ENCODE measurements around the gene CROCC2.
A peak's percentile ranks its signal among the peaks of the same experiment; 100 is the strongest.

Gene CROCC2

DNA sequence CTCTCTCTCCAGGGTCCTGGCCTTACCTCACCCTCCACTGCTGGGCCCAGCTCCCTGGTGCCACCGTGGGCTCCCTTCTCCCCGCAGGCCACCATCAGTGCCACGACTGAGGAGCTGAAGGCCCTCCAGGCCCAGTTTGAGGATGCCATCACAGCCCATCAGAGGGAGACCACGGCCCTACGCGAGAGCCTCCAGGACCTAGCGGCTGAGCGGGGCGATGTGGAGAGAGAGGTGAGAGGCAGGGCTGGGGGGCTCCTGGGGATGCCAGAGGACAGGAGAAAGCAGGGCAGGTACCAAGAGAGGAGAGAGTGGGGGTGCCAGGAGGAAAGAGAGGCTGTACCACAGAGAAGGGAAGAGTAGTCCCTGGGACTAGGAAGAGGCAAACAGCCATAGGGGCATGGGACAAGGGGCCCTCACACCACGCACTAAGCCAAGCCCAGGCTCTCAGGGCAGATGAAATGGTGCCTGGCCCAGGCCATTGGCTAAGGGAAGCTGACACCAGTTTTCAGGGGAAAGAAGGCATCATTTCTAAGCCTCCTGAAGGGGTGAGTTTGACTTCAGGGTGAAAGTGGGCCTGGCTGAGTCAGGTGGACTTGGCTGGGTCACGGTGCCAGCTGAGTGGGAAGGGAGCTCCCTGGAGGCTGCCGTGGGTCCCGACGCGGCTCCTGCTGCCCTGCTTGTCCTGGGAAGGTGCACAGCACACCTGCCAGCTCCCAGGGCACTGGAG lies 53.2 kb downstream of the CROCC2 start:
- no peak for DNase-seq (ENCODE audit: low read depth)
- H3K9ac ChIP-seq (ENCODE audit: low read length): no peak overlapping the region
- H3K36me3 ChIP-seq (ENCODE audit: control insufficient read depth, insufficient read depth, low read length, severe bottlenecking): no peaks in the 10 kb centered on the region
- H3K9me3 ChIP-seq (ENCODE audit: control insufficient read depth, low read length): no peaks in the 10 kb centered on the region
- H3K27me3 ChIP-seq (replicated peaks; ENCODE audit: control insufficient read depth, insufficient read depth, low read length): peaks cover 3% of the 10 kb centered on the region
- H3K4me3 ChIP-seq (ENCODE audit: low read length): no peak overlapping the region
- H3K4me1 ChIP-seq (ENCODE audit: control insufficient read depth, insufficient read depth, low read length): peaks cover 39% of the 10 kb centered on the region

DNA sequence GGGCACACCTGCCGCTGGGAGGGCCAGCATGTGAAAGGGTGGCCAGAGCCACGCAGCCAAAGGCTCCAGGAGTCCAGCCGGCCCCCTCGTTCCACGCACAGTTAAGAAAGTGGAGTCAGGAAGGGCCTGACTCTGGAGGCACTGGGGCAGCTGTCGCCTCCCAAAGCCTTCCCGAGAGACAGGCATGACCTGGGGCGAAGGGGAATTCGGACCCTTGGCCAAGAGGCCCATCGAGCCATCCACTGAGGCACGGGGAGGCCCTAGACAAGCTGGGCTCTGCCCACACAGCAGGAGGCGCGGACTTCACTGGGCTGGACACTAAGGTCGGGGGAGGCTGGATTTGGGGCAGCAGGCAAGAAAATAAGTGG lies 53.8 kb downstream of the CROCC2 start:
- no peak for DNase-seq (ENCODE audit: low read depth)

DNA sequence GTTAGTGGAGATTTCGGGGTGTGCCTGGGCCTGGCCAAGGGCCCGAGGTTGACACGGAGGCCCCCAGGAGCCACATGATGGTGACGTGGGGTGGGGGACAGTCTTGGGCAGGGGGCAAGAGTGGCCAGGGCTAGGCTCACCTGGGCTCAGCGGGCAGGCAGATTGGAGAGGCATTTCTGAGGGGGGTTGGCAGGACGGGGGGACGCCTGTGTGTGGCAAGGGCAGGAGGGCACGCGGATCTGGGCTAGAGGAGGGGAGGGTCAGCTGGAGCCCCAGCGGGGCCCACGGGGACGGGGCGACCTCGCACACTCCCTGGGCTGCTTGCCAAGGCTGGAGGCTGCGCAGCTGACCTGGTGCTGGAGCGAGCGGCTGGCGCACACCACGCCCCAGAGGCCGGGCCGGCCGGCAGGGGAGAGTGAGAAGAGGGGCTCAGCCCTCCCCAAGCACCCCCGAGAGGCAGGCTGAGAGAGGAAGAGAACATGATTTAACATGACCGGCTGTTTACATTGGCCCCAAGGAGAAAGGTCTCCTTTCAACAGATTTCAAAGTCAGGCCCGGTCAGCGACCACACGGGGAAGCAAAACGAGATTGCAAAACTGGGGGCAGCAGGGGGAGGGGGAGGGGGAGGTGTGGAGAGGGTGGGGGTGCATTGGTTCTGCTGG lies 54.3 kb downstream of the CROCC2 start:
- DNase-seq (ENCODE audit: low read depth): peak; percentile 56
- H3K4me1 ChIP-seq (ENCODE audit: control insufficient read depth, insufficient read depth, low read length): peaks cover 39% of the 10 kb centered on the region
- H3K4me3 ChIP-seq (ENCODE audit: low read length): no peak overlapping the region

More for the DNA sequence above, 53.8 kb downstream of the CROCC2 start:
- H3K36me3 ChIP-seq (ENCODE audit: control insufficient read depth, insufficient read depth, low read length, severe bottlenecking): no peaks in the 10 kb centered on the region
- H3K4me1 ChIP-seq (ENCODE audit: control insufficient read depth, insufficient read depth, low read length): peaks cover 39% of the 10 kb centered on the region
- peak overlapping the region; percentile 27 for H3K9ac ChIP-seq (ENCODE audit: low read length)
- no peaks in the 10 kb centered on the region for H3K9me3 ChIP-seq (ENCODE audit: control insufficient read depth, low read length)
- peaks cover 3% of the 10 kb centered on the region for H3K27me3 ChIP-seq (replicated peaks; ENCODE audit: control insufficient read depth, insufficient read depth, low read length)
- H3K4me3 ChIP-seq (ENCODE audit: low read length): no peak overlapping the region

DNA sequence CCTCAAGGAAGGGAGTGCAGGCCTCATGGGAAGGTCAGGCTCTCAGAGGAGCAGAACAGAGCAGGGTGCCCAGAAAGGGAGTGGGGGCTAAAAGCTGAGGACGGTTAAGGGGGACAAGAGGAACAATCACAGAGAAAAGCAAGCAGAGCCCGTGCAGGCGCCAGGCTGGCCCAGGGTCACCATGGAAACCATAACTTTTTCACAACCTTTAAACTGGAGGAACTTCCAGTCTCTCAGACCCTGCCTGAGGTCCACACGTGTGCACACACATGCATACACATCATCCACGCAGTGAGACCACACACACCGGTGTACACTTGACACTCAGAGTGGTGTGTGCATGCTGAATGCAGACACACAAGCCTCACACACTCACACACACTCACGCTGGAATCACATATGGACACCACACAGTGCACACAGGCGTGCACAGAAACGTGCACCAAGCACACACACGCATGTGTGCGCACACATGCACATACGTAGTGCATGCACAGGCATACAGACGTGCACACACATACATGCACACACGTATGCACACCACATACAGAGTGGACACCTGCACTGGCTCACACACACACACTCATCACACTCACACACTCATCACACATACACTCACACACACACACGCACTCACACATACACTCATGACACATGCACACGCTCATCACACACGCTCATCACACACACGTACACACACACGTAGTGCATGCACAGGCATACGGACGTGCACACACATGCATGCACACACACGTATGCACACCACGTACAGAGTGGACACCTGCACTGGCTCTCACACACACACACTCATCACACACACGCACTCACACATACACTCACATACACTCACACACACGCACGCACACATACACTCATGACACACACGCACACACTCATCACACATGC lies 55.1 kb downstream of the CROCC2 start:
- peaks cover 39% of the 10 kb centered on the region for H3K4me1 ChIP-seq (ENCODE audit: control insufficient read depth, insufficient read depth, low read length)
- no peaks in the 10 kb centered on the region for H3K9me3 ChIP-seq (ENCODE audit: control insufficient read depth, low read length)
- no peaks in the 10 kb centered on the region for H3K36me3 ChIP-seq (ENCODE audit: control insufficient read depth, insufficient read depth, low read length, severe bottlenecking)
- peak overlapping the region; percentile 1 for H3K9ac ChIP-seq (ENCODE audit: low read length)
- peak; percentile 23 for DNase-seq (ENCODE audit: low read depth)
- peaks cover 3% of the 10 kb centered on the region for H3K27me3 ChIP-seq (replicated peaks; ENCODE audit: control insufficient read depth, insufficient read depth, low read length)
- H3K4me3 ChIP-seq (ENCODE audit: low read length): no peak overlapping the region

More for the DNA sequence above, 54.3 kb downstream of the CROCC2 start:
- Histone ChIP-seq H3K9me3 (ENCODE audit: control insufficient read depth, low read length) (no peaks in the 10 kb centered on the region), H3K36me3 (ENCODE audit: control insufficient read depth, insufficient read depth, low read length, severe bottlenecking) (no peaks in the 10 kb centered on the region), H3K27me3 (replicated peaks; ENCODE audit: control insufficient read depth, insufficient read depth, low read length) (peaks cover 3% of the 10 kb centered on the region), H3K9ac (ENCODE audit: low read length) (peak overlapping the region; percentile 27)

DNA sequence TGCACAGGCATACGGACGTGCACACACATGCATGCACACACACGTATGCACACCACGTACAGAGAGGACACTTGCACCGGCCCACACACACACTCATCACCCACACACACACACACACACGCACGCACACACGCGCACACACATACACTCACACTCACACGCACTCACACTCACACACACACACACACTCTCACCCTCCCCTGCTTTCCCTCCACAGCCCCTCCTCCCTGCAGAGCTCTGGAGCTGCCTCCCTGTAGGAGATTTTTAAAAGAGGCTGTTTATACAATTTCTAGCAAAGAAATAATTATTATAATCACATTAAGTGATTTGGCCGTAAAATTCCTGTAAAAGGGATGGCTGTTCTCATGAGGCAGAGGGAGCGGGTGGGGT lies 55.8 kb downstream of the CROCC2 start:
- peak overlapping the region; percentile 61 for H3K9ac ChIP-seq (ENCODE audit: low read length)
- peaks cover 3% of the 10 kb centered on the region for H3K27me3 ChIP-seq (replicated peaks; ENCODE audit: control insufficient read depth, insufficient read depth, low read length)
- H3K4me3 ChIP-seq (ENCODE audit: low read length): no peak overlapping the region
- no peak for DNase-seq (ENCODE audit: low read depth)
- H3K9me3 ChIP-seq (ENCODE audit: control insufficient read depth, low read length): no peaks in the 10 kb centered on the region
- H3K4me1 ChIP-seq (ENCODE audit: control insufficient read depth, insufficient read depth, low read length): peaks cover 39% of the 10 kb centered on the region
- no peaks in the 10 kb centered on the region for H3K36me3 ChIP-seq (ENCODE audit: control insufficient read depth, insufficient read depth, low read length, severe bottlenecking)

DNA sequence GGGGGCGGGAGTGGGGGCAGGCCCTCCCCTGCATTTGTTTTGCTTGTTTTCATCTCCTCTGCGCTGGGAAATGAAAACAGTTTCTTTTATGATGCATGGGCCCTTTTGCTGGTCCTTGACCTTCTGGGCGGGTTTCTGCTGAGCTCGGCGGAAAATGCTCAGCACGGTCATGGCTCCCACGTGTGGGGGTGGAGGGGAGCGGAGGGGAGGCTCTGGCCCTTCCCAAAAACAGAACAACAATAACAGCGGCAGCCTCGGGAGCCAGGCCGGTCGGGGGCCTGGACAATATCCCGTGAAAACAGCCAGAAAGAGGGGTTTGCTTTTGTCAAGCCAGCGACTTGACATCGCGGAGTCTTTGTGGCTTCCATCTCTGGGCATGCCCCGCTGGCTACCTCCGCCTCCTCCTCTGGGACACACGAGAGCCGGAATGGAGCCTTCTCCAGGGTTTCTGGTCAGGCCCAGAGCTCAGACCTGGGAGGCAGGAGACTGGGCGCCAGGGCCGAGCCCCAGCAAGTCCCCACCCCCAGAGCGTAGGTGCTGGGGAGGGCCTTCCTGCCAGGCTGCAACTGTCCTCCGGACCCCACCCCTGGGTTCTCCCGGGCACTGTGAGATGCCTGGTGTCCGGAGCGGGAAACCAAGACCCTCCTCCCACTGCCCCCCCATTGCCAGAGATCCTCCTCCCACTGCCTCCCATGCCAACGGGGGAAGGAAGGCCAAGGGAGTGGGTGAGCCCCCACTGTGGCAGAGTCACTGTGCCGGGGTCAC lies 56.3 kb downstream of the CROCC2 start:
- H3K36me3 ChIP-seq (ENCODE audit: control insufficient read depth, insufficient read depth, low read length, severe bottlenecking): no peaks in the 10 kb centered on the region
- H3K4me1 ChIP-seq (ENCODE audit: control insufficient read depth, insufficient read depth, low read length): peaks cover 39% of the 10 kb centered on the region
- H3K27me3 ChIP-seq (replicated peaks; ENCODE audit: control insufficient read depth, insufficient read depth, low read length): peaks cover 3% of the 10 kb centered on the region
- H3K4me3 ChIP-seq (ENCODE audit: low read length): no peak overlapping the region
- H3K9me3 ChIP-seq (ENCODE audit: control insufficient read depth, low read length): no peaks in the 10 kb centered on the region
- peak; percentile 20 for DNase-seq (ENCODE audit: low read depth)
- peak overlapping the region; percentile 68 for H3K9ac ChIP-seq (ENCODE audit: low read length)

DNA sequence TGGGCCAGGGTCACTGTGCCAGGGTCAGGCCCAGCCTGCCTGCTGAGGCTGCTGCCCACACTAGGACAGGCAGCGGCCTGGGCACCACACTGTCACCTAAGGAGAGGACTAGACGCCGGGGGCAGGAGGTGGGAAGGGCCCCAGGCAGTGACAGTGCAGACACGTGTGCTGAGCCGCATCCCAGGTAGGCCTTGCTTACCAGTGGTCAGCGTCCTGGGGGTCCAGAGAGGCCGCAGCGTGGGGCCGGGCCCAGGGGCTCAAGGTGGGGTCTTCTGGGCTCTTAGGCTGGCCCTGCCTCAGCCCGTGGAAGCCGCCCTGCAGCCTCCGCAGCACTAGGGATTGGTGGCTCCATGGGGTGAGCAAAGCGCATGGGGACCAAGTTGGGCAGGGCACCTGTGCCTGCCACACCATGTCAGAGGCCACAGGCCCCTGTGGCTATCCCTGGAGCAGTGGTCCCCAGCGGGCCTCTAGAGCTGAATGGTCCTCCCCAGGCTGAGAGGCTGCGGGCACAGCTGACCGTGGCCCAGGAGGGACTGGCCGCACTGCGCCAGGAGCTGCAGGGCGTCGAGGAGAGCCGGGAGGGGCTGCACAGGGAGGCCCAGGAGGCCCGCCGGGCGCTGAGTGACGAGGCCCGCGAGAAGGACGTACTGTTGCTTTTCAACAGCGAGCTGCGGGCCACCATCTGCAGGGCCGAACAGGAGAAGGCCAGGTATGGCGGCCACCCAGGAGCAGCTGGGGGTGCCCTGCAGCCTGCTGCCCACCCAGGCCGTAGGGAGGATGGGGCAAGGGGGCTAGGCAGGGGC lies 57.1 kb downstream of the CROCC2 start:
- Histone ChIP-seq H3K4me1 (ENCODE audit: control insufficient read depth, insufficient read depth, low read length) (peaks cover 32% of the 10 kb centered on the region), H3K27me3 (replicated peaks; ENCODE audit: control insufficient read depth, insufficient read depth, low read length) (no peaks in the 10 kb centered on the region), H3K36me3 (ENCODE audit: control insufficient read depth, insufficient read depth, low read length, severe bottlenecking) (no peaks in the 10 kb centered on the region), H3K4me3 (ENCODE audit: low read length) (no peak overlapping the region), H3K9ac (ENCODE audit: low read length) (peak overlapping the region; percentile 68), H3K9me3 (ENCODE audit: control insufficient read depth, low read length) (no peaks in the 10 kb centered on the region)
- no peak for DNase-seq (ENCODE audit: low read depth)

DNA sequence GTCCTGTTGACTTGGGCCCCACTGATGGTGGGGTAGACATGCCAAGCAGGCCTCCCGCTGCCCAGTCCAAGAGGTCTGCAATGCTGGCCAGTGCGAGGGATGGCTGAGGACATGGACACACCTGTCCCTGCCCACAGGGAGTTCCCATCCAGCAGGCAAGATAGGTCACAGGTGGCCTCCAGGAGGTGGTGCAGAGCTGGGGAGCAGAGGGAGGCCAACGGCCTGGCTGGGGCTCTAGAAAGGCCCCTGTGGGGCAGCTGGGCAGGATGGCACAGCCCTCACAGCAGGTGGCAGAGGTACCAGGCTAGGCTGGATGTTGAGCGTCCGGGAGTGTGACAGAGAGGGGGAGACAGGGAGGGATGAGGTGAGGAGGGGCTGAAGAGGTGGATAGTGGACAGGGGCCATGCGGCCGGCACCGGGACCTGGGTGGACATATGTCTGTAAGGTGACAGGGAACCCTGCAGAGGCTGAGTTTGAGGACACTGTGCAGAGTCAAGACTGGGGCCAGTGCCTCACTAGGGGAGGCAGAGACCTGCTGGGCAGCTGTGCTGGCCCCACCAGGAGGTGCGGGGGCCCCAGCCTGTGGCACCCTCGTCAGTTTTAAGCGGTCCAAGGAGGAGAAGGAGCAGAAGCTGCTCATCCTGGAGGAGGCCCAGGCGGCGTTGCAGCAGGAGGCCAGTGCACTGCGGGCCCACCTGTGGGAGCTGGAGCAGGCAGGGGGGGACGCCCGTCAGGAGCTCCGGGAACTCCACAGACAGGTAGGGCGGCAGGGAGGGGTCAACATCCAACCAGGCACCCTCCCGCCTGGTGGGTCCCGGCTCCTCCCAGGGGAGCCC lies 58.0 kb downstream of the CROCC2 start:
- no peak for DNase-seq (ENCODE audit: low read depth)
- H3K4me1 ChIP-seq (ENCODE audit: control insufficient read depth, insufficient read depth, low read length): peaks cover 35% of the 10 kb centered on the region
- no peaks in the 10 kb centered on the region for H3K27me3 ChIP-seq (replicated peaks; ENCODE audit: control insufficient read depth, insufficient read depth, low read length)
- no peak overlapping the region for H3K9ac ChIP-seq (ENCODE audit: low read length)
- no peaks in the 10 kb centered on the region for H3K36me3 ChIP-seq (ENCODE audit: control insufficient read depth, insufficient read depth, low read length, severe bottlenecking)
- no peaks in the 10 kb centered on the region for H3K9me3 ChIP-seq (ENCODE audit: control insufficient read depth, low read length)
- H3K4me3 ChIP-seq (ENCODE audit: low read length): no peak overlapping the region

DNA sequence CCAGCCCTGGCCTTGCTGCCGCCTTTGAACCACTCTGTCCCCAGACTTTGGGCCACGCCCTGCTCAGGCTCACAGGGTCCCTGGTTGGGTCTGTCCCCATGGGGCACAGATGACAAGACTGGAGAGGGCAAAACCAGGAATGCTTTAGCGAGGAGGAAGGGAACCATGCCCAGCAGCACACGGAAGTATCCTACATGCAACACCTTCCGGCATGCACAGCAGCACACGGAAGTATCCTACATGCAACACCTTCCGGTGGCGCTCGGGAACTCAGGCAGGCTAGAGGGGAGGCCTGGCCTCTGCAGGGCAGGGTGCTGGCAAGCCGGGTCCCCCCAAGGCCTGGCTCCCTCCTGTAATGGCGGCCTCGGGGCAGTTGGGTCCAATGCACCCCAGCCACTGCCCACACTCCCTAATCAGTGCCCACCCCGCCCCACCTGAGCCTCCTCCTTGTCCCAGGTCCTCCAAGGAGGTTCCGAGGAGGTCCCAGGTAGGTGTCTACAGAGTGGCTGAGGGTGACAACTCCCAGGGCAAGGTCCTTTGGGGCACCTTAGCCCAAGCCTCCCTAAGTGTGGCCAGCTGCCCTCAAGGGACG lies 58.7 kb downstream of the CROCC2 start:
- Histone ChIP-seq H3K36me3 (ENCODE audit: control insufficient read depth, insufficient read depth, low read length, severe bottlenecking) (no peaks in the 10 kb centered on the region), H3K9ac (ENCODE audit: low read length) (no peak overlapping the region), H3K9me3 (ENCODE audit: control insufficient read depth, low read length) (no peaks in the 10 kb centered on the region), H3K27me3 (replicated peaks; ENCODE audit: control insufficient read depth, insufficient read depth, low read length) (no peaks in the 10 kb centered on the region), H3K4me3 (ENCODE audit: low read length) (no peak overlapping the region), H3K4me1 (ENCODE audit: control insufficient read depth, insufficient read depth, low read length) (peaks cover 33% of the 10 kb centered on the region)
- no peak for DNase-seq (ENCODE audit: low read depth)

Data from adipocyte (in vitro differentiated cells).